Stimulated activated CD4-positive, alpha-beta T cell treated with anti-CD3 and anti-CD28 coated beads, Interleukin-12 subunit alpha, Interleukin-12 subunit beta, amount 100 ng/mL, for 4 hours (primary cell): ENCODE data around the gene CTNNA1.

Experiments
- DNase-seq: peaks from one replicate; pipeline ENCODE4 v3.0.0-alpha.2; 2020

Gene CTNNA1

GRCh38 chr5:138972230-138972629, 219.0 kb downstream of the CTNNA1 start:
- no peak for DNase-seq

- DNase-seq, result no peak
Measured at GRCh38 chr5:138972836-138973235, 219.6 kb downstream of the CTNNA1 start.

- no peak for DNase-seq
Measured at GRCh38 chr5:138974227-138975063, 221.2 kb downstream of the CTNNA1 start.

DNA sequence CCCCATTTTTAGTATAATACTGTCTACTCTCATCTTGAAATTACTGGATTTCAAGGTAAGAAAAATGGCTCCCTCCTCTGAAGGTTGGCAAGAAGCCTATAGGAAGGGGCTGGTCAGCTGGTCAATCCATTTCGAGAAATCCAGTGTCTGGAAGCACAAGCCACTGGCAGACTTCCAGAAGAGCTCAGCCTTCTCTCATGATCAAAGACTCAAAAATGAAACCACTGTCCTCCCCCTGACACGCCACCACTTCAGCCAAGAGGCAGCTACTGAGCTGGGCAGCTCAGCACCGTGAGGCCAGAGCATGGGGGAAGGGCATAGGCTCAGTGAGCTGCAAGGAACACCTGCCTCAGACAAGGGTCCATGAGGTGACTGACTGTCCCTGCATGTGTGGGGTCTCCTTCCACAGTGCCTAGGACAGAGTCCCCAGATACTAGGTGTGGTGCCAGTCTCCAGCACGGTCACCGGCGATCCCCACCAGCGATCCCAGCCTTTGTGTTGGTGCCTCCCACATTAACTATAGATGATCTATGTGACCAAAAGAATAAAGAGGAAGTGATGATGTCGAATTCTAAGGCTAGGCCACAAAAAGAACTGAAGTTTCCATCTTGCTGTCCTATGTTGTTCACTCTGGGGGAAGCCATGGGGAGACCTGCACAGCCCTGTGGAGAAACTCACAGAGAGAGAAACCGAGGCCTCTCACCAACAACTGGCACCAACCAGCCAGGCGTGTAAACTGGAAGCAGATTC, 222.0 kb downstream of the CTNNA1 start:
- no peak for DNase-seq

DNA sequence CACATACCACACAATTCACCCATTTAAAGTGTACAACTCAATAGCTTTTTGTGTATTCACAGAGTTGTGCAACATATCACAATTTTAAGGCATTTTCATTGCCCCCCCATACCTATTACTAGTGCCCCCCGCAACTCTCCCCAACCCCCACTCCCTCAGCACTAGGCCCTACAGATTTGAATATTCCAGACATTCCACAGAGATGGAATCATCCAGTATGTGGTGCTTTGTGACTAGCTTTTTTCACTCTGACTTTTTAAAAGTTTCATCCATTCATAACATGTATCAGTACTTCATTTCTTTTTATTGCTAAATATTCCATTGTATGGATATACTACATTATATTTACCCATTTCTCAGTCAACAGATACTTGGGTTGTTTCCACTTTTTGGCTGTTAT, 224.9 kb downstream of the CTNNA1 start:
- no peak for DNase-seq

DNA sequence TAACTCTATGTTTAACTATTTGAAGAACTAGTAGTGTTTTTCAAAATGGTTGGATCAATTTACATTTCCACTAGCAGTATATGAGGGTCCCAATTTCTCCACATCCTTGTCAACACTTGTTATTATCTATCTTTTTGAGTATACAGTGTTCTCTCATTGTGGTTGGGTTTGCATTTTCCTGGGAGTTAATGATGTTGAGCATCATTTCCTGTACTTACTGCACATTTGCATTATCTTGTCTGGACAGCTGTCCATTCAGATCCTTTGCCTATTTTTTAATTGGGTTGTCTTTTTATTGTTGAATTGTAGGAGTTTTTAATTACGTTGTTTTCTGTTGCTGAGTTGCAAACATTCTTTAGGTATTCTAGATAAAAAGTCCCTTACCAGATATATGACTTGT, 225.4 kb downstream of the CTNNA1 start:
- DNase-seq, result no peak

GRCh38 chr5:138979684-138980280, 226.6 kb downstream of the CTNNA1 start:
- no peak for DNase-seq

GRCh38 chr5:138980441-138980840, 227.2 kb downstream of the CTNNA1 start:
- no peak for DNase-seq

DNA sequence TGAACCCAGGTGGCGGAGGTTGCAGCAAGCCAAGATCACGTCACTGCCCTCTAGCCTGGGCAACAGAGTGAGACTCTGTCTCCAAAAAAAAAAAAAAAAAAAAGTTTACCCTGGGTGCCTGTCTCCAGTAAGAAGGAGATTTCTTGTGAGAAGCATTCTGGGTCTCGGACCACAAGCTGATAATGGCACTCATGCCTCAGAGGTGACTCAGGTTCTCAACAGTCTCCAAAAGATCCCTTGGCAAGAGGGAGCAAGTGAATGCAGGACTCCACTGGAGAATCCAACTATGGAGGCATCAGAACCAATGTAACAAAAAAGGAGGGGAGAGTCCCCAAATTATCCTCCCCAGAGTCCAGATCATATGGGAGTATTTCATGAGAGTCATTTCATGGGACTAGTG, 227.9 kb downstream of the CTNNA1 start:
- no peak for DNase-seq

- no peak for DNase-seq
Measured at GRCh38 chr5:138981586-138981985, 228.4 kb downstream of the CTNNA1 start.

DNA sequence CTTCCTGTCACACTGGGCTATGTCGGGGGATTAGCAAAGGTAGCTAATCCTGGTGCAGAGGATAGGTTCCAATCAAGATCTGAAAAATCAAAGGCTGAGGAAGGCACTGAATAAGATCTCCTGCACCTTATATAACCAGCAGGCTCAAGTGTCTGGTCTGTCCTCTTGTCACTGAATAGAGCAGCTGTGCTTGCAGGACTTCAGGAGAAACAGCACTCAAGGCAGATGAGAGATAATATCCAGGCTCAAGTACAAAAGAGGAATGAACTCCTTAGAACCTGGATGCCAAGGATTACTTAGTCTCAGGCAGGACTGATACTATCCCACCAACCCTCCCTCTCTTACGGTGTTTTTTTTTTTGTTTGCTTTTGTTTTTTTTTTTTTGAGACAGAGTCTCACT, 230.8 kb downstream of the CTNNA1 start:
- no peak for DNase-seq
